Hematopoietic multipotent progenitor cell treated with erythropoietin and hydrocortisone succinate and interleukin-3 and kit ligand, for 4 days (in vitro differentiated cells): ENCODE data around the gene RNF5.

ENCODE experiments used
- DNase-seq: peaks from one replicate; pipeline ENCODE4 v3.0.0-alpha.2; 2015

Gene RNF5

GRCh38 chr6:32152769-32153563 is 25.2 kb upstream of the RNF5 start:
- no peak for DNase-seq

DNA sequence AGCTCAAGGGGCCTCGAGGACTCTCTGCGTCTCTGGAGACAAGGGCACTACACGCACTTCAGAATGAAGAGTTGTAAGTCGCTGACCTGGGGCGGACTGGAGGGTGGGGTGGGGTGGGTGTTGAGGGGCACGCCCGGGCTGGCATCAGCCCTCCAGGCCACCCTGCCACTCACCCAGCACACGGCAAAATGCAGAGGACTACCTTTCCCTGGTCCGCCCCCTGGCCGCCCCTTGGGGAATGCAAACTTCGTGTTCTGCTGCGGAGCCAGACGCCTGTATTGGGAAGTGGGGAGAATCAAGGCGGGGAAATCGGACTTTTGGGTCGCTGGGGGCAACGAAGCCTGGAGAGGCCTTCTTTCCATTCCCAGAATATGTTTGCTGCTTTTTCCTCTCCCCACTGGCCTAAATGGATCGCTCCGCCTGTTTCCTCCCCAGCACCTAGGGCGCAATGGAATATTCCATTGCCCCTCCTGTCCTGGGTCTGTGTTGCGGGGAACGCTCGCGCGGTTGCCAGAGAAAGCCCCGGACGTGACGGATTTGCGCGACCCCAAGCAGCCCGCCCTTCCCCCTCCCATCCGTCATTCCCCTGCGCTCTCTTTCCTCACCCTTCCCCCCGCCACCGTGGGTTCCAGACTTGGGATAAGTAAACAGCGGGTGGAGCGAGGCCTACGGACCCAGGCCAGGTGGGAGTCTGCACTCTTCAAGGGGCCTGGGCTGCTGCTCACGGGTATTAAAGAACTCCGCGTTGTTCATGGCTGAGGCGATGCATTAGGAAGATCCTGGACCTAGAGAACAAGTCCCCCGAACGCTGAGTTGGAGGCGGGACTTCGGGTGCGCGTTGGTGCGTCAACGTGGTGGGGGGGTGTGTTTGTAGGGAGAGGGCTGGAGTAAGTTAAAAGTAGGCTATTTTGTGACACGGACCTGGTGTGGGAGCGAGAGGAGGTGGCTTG is 24.4 kb upstream of the RNF5 start, which contains the start of gene PPT2:
TSS of gene PPT2 (plus strand) at position 578 of the 950 bp plus-strand sequence. CDS start 454 bp downstream, outside the sequence.
- DNase-seq = peak; percentile 96

- DNase-seq = no peak
Measured at GRCh38 chr6:32154514-32155161, 23.6 kb upstream of the RNF5 start.

DNA sequence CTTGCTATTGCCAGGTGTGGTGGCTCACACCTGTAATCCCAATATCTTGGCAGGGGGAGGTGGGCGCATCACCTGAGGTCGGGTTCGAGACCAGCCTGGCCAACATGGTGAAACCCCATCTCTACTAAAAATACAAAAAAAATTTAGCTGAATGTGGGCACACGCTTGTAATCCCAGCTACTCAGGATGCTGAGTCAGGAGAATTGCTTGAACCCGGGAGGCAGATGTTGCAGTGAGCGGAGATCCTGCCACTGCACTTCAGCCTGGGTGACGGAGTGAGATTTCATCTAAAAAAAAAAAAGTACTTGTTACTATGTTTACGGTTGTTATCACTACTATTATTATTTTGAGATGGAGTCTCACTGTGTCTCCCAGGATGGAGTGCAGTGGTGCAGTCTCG is 21.3 kb upstream of the RNF5 start:
- DNase-seq = no peak

DNA sequence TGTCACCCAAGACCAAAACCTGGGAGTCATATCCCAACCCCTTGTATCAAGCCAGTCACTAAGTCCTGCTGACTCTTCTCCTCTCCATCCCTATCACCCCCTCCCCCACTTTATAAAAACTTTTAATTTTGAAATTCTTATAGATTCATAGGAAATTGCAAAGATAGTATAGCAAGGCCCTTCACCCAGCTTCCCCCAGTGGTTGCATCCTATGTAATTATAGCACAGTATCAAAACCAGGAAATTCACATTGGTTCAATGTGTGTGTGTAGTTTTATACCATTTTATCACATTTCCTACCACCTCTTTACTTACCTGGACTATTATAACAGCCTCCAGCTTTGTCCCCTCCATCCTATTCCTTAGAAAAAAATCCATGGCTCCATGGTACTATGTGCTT is 20.2 kb upstream of the RNF5 start:
- DNase-seq = no peak

- DNase-seq = no peak
Measured at GRCh38 chr6:32163559-32164258, 14.5 kb upstream of the RNF5 start.

GRCh38 chr6:32164295-32164694 is 13.9 kb upstream of the RNF5 start, which contains the start of gene EGFL8:
Gene EGFL8, plus strand, starts transcription at chr6:32164595. Its CDS starts 1,571 bp downstream, at chr6:32166166.
- DNase-seq = no peak

DNA sequence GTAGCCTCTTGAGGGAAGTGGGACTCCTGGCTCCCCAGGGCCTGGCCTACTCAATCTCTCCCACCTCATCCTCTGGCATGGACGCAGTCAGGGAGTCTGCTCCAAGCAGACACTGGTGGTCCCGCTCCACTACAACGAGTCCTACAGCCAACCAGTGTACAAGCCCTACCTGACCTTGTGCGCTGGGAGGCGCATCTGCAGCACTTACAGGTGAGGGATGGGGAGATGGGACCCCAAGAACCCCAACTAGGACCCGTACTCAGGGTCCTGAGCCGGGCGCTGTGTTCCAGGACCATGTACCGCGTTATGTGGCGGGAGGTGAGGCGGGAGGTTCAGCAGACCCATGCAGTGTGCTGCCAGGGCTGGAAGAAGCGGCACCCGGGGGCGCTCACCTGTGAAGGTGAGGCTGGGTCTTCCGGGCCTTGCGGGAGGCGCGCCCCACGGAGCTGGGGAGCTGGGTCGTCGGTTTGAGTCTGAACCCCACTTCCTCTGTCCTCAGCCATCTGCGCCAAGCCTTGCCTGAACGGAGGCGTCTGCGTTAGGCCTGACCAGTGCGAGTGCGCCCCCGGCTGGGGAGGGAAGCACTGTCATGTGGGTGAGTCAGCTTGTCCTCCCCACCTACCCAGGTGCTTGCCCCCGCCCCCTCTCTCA is 11.7 kb upstream of the RNF5 start:
- DNase-seq = no peak

DNA sequence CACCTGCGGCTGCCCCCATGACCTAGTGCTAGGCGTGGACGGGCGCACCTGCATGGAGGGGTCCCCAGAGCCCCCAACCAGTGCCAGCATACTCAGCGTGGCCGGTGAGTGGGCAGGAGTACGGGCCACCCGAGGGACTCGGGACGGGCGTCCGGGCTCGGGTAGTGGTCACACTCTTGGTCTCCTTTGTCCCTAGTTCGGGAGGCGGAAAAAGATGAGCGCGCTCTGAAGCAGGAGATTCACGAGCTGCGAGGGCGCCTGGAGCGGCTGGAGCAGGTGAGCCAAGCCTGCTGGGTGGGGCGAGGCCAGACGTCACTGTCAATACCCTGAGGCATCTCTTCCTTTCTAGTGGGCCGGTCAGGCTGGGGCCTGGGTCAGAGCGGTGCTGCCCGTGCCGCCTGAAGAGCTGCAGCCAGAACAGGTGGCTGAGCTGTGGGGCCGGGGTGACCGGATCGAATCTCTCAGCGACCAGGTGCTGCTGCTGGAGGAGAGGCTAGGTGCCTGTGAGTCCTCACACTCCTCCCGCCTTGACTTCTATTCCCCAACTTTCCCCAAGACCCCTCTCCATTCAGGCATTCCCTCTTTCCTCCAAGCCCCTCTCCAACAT is 10.9 kb upstream of the RNF5 start:
- no peak for DNase-seq

DNA sequence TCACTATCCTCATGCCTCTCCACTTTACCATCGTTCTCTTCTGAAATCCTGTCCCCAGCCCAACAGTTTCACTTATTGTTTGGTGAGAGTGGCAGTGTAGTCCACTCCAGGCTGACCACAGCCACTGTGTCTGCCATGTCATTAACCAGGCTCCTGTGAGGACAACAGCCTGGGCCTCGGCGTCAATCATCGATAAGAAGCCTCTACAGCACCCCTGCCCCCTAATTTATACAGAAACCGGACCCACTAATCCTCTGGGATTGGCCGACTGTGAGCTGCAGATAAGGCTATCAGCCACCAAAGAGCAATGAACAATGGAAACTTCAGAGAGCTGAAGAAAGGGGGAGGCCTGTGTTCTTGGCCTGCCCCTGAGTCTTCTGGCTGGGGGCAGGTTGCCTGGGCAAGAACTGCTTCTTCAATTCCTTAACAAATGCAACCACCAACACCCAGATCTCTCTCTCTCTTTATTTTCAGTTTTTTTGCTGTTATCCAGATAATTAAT is 10.4 kb upstream of the RNF5 start:
- peak; percentile 91 for DNase-seq

DNA sequence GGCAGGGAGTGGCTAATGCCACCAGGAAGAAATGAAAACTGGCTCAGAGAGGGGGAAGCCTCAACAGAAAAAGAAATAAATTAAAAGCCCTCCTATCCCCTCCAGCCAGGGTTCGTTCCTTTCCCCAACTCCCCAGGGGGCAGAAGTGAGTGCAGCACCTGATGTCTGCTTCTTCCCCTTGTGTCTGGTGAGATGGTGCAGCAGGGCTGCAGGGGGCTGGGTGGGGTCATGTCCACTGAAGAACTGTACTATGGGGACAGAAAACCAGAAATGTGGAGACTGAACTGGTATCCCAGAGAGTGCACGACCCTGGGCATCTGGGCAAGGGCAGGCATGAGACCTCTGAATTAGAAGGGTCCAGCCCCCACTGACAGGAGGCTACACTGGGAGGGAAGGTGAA is 9.9 kb upstream of the RNF5 start:
- no peak for DNase-seq

DNA sequence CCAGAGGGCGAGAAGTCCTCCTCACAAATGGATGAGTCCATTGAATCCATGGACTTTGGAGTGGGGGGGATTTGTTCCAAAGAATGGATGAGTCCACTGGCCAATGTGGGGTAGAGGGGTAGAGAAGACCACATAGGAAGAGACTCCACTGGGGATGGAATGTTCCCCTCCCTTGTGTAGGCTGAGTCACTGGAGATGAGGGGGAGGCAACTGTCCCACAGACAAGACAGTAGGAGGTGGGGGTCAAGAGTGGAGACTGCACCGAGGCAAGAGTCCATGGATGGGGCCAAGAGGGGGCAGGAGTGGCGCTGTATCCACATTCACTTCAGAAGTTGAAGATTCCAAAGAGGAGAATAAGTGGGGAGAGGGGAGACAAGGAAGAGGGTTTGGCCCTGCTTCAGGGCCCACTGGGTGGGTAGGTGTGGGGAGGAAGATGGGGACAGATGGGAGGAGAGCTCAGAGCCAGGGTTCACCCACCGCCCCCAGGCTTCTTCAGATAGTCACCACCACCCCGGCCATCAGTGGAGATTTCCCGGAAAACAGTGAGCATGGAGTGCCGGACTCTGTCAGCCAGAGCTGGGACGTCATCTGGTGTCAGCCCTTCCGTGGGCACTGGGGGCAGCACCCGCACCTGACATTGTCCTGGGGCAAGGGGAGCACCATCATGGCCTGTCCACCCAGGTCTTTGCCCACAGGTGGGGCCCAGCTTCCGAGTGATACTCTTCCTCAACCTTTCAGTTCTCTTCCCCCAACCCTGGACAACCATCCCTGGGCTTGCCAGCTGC is 9.2 kb upstream of the RNF5 start:
- no peak for DNase-seq

DNA sequence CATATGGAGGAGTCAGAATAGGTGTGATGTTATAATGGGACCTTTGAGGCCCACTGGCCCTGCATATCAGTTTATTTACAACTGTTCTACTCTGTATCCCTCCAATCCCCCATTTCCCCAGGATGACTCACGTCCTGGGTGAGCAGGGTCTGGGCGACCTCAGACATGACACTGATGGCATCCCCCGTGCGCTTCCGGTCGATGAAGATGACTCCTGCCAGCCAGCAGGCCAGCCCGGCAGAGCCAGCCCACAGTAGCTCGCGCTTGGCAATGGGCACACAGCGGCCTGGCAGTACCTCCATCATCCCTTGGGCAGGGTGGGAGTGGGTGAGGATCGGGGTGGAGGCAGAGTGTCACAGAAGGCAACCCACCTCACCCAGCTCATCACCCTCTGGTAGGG is 7.9 kb upstream of the RNF5 start:
- no peak for DNase-seq

DNA sequence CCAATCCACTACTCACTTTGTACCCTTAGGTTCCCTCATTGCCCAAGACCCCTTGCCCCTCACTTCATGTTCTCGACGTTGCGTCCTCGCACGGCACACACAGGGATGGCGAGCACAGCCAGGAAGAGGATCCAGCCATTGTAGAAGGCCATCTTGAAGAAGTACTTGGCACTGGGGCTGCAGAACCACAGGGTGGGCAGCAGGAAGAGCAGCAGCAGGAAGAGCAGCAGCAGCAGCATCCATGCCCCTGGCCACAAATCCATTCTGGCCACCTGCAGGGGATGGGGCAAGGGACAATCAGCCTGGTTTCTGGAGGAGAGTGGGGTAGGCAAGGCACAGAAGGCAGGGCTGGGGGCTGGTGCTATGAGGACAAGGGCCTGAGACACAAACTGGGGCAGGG is 7.0 kb upstream of the RNF5 start:
- no peak for DNase-seq

DNA sequence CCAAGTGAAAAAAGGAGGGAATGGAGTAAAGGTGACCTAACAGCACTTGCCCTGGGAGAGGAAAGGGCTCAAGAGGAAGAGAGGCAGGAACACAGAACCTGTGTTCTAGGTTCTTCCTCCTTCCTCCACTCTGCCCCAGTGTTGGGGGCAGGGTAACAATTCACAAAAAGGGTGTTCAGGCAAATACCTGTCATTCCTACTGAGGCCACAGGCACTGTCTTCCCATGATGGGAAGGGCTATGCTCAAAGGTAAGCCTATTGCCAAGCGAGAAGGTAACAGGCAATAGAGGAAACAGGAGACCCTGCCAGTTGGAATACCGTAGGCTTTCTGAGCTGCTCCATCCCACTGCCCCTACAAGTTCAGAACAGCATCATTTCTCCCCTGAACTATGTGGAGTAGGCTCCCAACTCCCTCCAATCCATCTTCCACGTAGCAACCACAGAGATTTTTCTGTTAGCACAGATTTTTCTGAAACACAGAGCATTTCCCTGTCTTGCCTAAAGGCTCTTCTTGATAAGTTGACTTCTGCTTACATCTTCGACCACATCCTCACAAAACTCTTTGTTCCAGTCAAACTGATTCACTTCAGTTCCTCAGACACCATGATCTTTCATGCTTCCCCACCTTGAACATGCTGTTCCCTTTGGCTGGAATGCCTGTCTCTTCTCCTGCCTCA is 5.0 kb upstream of the RNF5 start:
- DNase-seq = no peak

DNA sequence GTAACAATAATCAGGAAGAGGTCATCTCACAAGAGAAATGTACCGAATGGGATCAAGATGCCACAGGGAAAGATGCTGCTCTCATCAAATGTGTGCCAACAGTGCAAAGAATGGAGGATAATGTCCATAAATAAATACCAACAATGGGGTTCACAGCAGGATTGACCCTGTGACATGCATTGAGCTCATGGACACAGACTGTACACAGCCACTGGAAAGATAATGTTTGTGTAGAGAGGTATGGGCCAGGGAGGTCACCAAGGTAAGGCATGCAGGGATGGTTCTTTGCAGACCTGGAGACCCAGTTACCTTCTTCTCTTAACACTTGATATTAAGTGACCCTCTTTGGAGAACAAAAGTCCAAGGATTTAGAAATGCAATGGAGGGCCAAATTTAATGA is 3.8 kb upstream of the RNF5 start:
- no peak for DNase-seq

DNA sequence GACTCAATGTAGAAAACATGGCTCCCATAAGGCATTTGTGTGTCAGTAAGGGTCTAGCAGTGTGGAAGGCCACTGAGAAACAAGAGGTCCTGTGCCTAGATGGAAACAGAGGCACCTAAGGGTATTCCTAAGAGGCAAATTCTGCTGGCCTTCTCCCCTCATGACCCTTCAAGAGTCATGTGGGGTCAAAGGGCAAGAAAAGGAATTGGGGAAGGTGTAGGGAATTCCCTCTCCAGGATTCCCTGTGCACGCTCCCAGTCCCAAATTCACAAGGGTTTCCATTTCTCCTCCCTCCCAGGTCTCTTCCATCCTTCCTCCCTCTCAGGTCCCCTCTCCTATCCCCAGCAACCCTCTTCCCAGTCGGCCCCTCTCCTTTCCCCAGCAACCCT is 2.9 kb upstream of the RNF5 start:
- no peak for DNase-seq

DNA sequence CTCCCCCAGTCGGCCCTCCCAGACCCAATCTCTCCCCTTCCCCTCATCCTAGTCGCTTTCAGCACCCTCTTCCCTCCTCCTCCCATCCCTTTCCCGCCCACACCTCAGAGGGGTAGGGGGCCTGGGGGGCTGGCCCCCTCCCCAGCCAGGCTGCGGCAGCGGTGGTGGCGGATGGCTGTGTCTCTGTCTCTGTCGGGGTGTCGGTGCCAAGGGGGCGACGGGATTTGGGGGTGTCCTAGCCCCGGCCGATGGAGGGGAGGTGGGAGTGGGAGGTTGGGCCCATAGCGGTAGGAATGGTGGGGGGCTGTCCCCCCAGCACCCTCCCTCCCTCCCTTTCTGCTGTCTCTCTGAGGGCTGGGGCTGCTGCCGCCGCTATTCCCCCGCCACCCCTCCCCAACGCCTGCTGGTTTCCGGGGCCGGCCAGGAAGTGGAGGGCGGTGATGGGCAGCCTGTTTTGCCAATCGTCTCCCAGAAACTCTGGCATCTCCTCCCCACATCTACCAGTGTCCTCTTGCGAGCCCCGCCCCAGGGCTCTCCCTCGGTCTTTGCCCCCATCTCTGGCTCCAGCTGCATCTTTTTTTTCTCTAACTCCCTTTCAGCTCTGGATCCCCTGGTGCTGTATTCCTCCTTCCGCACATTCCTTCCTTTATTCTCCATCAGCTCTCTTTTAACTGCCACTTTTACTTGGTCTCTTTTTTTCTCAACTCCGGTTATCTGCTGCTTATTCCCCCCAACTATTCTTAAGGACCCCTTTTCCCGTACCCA is 2.3 kb upstream of the RNF5 start, which contains the start of gene AGPAT1:
TSS of gene AGPAT1 (minus strand) at position 374 of the 765 bp plus-strand sequence. CDS start 4,588 bp downstream, outside the sequence.
- DNase-seq = peak; percentile 98
